ENCODE data around the gene LRRC38.

LRRC38 gene

GRCh38 chr1:13430495-13430894 is 83.3 kb downstream of the LRRC38 start:
- Histone ChIP-seq H3K4me3 (ENCODE audit: severe bottlenecking) (no peak overlapping the region), H3K27me3 (ENCODE audit: insufficient read depth, poor library complexity, severe bottlenecking) (no peaks in the 10 kb centered on the region), H3K27ac (ENCODE audit: poor library complexity, severe bottlenecking) (no peak overlapping the region), H3K4me1 (ENCODE audit: insufficient read depth, poor library complexity, severe bottlenecking) (no peaks in the 10 kb centered on the region), H3K9me3 (ENCODE audit: severe bottlenecking) (no peaks in the 10 kb centered on the region), H3K36me3 (ENCODE audit: low read depth) (no peaks in the 10 kb centered on the region)
- TF ChIP-seq CTCF (IDR thresholded peaks at IDR 0.05; ENCODE audit: poor library complexity, severe bottlenecking): no peak
- ATAC-seq (ENCODE audit: low read depth) (no peak), DNase-seq (ENCODE audit: low spot score) (no peak)
